ENCODE results near the gene SCARB2. TPM values are rescaled to one million over a fixed set of nuclear protein-coding genes. Genes with fewer than 3 reads are reported as not detected.
A peak's percentile ranks its signal among the peaks of the same experiment; 100 is the strongest.

The SCARB2 gene
- total RNA-seq, 1 donor: 200 TPM

DNA sequence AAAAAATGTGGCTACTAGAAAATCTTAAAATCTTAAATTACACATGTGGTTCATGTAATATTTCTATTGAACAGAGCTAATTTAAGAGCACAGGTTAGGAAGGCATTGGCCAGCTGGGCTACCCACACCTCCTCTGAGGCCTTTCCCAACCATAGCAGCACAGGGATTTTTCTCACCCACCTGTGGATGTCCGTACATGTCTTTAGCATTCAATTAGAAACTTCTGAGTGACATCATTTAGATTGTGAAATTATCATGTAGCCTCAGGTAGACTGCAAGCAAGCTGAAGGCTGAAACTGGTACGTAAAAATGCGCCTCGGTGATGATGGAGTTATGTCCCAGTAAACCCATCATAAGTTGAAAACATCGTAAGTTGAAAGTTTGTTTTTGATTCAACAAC, 31.2 kb downstream of the SCARB2 start:
- H3K27ac ChIP-seq (ENCODE audit: low read depth, low read length): no peak overlapping the region
- no peaks in the 10 kb centered on the region for H3K27me3 ChIP-seq (ENCODE audit: insufficient read depth, low read length)
- H3K79me2 ChIP-seq (ENCODE audit: insufficient read depth, low read length): peaks cover 62% of the 10 kb centered on the region
- no peak for DNase-seq (ENCODE audit: insufficient read length, low spot score, missing footprints)
- H4K20me1 ChIP-seq (ENCODE audit: insufficient read depth, low read length): peaks cover 15% of the 10 kb centered on the region
- H3K4me1 ChIP-seq (ENCODE audit: insufficient read depth, low read length): peaks cover 6% of the 10 kb centered on the region
- peaks cover 22% of the 10 kb centered on the region for H3K36me3 ChIP-seq (ENCODE audit: insufficient read depth, low read length)
- no peaks in the 10 kb centered on the region for H3K9me3 ChIP-seq (ENCODE audit: low read depth, low read length)
- no peak overlapping the region for H2AFZ ChIP-seq (ENCODE audit: low read length)
- H3K4me3 ChIP-seq (ENCODE audit: insufficient read depth, low read length): no peak overlapping the region
- H3K4me2 ChIP-seq (ENCODE audit: insufficient read depth, low read length): no peak overlapping the region
- TF ChIP-seq, protein P1, sequence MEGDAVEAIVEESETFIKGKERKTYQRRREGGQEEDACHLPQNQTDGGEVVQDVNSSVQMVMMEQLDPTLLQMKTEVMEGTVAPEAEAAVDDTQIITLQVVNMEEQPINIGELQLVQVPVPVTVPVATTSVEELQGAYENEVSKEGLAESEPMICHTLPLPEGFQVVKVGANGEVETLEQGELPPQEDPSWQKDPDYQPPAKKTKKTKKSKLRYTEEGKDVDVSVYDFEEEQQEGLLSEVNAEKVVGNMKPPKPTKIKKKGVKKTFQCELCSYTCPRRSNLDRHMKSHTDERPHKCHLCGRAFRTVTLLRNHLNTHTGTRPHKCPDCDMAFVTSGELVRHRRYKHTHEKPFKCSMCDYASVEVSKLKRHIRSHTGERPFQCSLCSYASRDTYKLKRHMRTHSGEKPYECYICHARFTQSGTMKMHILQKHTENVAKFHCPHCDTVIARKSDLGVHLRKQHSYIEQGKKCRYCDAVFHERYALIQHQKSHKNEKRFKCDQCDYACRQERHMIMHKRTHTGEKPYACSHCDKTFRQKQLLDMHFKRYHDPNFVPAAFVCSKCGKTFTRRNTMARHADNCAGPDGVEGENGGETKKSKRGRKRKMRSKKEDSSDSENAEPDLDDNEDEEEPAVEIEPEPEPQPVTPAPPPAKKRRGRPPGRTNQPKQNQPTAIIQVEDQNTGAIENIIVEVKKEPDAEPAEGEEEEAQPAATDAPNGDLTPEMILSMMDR (IDR thresholded peaks at IDR 0.05; ENCODE audit: extremely low read depth, low read depth, low read length): no peak

DNA sequence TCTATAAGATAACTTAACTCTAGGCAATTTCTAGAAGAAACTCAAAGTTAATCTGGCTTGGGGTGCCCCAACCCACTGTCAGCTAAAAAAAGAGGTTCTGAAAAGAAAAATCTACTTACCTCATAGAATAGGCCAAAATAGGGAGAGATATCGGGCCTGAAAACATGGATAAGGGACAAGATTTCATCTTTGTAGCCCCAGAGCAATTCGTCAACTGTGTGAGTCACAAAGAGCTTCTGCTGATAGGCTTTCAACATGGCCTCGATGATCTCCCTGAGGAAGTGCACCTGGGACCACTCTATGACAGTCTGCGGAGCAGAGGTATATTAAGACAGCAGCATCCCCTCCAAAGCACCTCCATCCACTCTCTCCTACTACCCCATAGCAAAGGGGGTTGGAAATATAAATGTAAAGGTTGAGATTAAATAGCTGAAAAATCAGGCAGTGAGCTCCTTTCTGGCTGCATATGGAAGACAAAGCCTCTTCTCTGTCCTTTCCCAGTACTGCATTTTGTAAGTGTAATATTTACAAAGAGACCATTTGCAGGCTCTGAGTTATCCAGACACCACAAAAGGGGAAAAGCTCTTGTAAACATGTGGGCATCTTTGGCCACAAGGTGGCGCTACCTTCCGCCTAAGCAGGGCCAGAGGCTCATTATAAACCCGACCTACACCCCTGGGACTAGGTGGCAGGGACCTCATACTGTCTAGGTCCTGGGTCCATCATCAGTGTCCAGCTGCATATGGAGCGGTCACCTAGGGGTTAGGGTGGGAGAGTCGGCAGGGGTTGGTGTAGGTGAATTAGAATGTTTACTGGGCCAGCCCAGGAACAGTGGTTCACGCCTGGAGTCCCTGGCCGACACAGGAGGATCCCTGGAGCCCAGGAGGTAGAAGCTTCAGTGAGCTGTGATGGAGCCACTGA, 34.0 kb downstream of the SCARB2 start:
- TF ChIP-seq, protein P1 (IDR thresholded peaks at IDR 0.05; ENCODE audit: extremely low read depth, low read depth, low read length): peak; percentile 93
- H3K79me2 ChIP-seq (ENCODE audit: insufficient read depth, low read length): peaks cover 40% of the 10 kb centered on the region
- H2AFZ ChIP-seq (ENCODE audit: low read length): no peak overlapping the region
- H3K36me3 ChIP-seq (ENCODE audit: insufficient read depth, low read length): peaks cover 23% of the 10 kb centered on the region
- DNase-seq (ENCODE audit: insufficient read length, low spot score, missing footprints): peak; percentile 89
- peaks cover 6% of the 10 kb centered on the region for H3K4me1 ChIP-seq (ENCODE audit: insufficient read depth, low read length)
- no peaks in the 10 kb centered on the region for H3K9me3 ChIP-seq (ENCODE audit: low read depth, low read length)
- no peaks in the 10 kb centered on the region for H3K27me3 ChIP-seq (ENCODE audit: insufficient read depth, low read length)
- H4K20me1 ChIP-seq (ENCODE audit: insufficient read depth, low read length): peaks cover 6% of the 10 kb centered on the region
- H3K27ac ChIP-seq (ENCODE audit: low read depth, low read length): peak overlapping the region; percentile 22
- H3K4me2 ChIP-seq (ENCODE audit: insufficient read depth, low read length): no peak overlapping the region
- no peak overlapping the region for H3K4me3 ChIP-seq (ENCODE audit: insufficient read depth, low read length)

GRCh38 chr4:76178296-76178695, 35.3 kb downstream of the SCARB2 start:
- Histone ChIP-seq H3K36me3 (ENCODE audit: insufficient read depth, low read length) (peaks cover 32% of the 10 kb centered on the region), H3K4me3 (ENCODE audit: insufficient read depth, low read length) (no peak overlapping the region), H2AFZ (ENCODE audit: low read length) (no peak overlapping the region), H3K27ac (ENCODE audit: low read depth, low read length) (peak overlapping the region; percentile 26), H3K4me1 (ENCODE audit: insufficient read depth, low read length) (peaks cover 6% of the 10 kb centered on the region), H3K27me3 (ENCODE audit: insufficient read depth, low read length) (no peaks in the 10 kb centered on the region), H3K79me2 (ENCODE audit: insufficient read depth, low read length) (peaks cover 27% of the 10 kb centered on the region), H4K20me1 (ENCODE audit: insufficient read depth, low read length) (no peaks in the 10 kb centered on the region), H3K9me3 (ENCODE audit: low read depth, low read length) (no peaks in the 10 kb centered on the region), H3K4me2 (ENCODE audit: insufficient read depth, low read length) (no peak overlapping the region)
- TF ChIP-seq, protein P1 (IDR thresholded peaks at IDR 0.05; ENCODE audit: extremely low read depth, low read depth, low read length): no peak
- no peak for DNase-seq (ENCODE audit: insufficient read length, low spot score, missing footprints)

- no peak overlapping the region for H3K4me3 ChIP-seq (ENCODE audit: insufficient read depth, low read length)
- TF ChIP-seq, protein P1 (IDR thresholded peaks at IDR 0.05; ENCODE audit: extremely low read depth, low read depth, low read length): no peak
- H3K27ac ChIP-seq (ENCODE audit: low read depth, low read length): no peak overlapping the region
- no peaks in the 10 kb centered on the region for H4K20me1 ChIP-seq (ENCODE audit: insufficient read depth, low read length)
- H3K9me3 ChIP-seq (ENCODE audit: low read depth, low read length): no peaks in the 10 kb centered on the region
- DNase-seq (ENCODE audit: insufficient read length, low spot score, missing footprints): no peak
- H3K4me2 ChIP-seq (ENCODE audit: insufficient read depth, low read length): no peak overlapping the region
- no peaks in the 10 kb centered on the region for H3K27me3 ChIP-seq (ENCODE audit: insufficient read depth, low read length)
- peaks cover 6% of the 10 kb centered on the region for H3K4me1 ChIP-seq (ENCODE audit: insufficient read depth, low read length)
- no peak overlapping the region for H2AFZ ChIP-seq (ENCODE audit: low read length)
- H3K79me2 ChIP-seq (ENCODE audit: insufficient read depth, low read length): peaks cover 22% of the 10 kb centered on the region
- peaks cover 37% of the 10 kb centered on the region for H3K36me3 ChIP-seq (ENCODE audit: insufficient read depth, low read length)
Observed at GRCh38 chr4:76177709-76178108, 35.9 kb downstream of the SCARB2 start.

Measured in osteoblast (primary cell).